Osteocyte (in vitro differentiated cells): ENCODE results near the gene GINS2. TPM values are rescaled to one million over a fixed set of nuclear protein-coding genes. Genes with fewer than 3 reads are reported as not detected.

Source experiments
- DNase-seq: peaks from one replicate; pipeline ENCODE4 v3.0.0; 2021; ENCODE audit warnings: mixed read lengths; ENCODE audit not compliant: unreplicated experiment; ENCODE audit errors: extremely low spot score
- H3K27ac Mint-ChIP-seq: one replicate; pipeline ENCODE4 v1.8.0; 2021; ENCODE audit warnings: mild to moderate bottlenecking, mixed read lengths; ENCODE audit not compliant: unreplicated experiment
- H3K27me3 Mint-ChIP-seq: one replicate; pipeline ENCODE4 v1.8.0; 2021; ENCODE audit warnings: mixed read lengths; ENCODE audit not compliant: unreplicated experiment
- H3K36me3 Mint-ChIP-seq: one replicate; pipeline ENCODE4 v1.8.0; 2021; ENCODE audit warnings: mixed read lengths; ENCODE audit not compliant: unreplicated experiment
- H3K4me1 Mint-ChIP-seq: one replicate; pipeline ENCODE4 v1.8.0; 2021; ENCODE audit warnings: mixed read lengths; ENCODE audit not compliant: unreplicated experiment
- H3K4me3 Mint-ChIP-seq: one replicate; pipeline ENCODE4 v1.8.0; 2021; ENCODE audit warnings: mild to moderate bottlenecking, moderate library complexity, mixed read lengths; ENCODE audit not compliant: unreplicated experiment
- H3K9me3 Mint-ChIP-seq: one replicate; pipeline ENCODE4 v1.8.0; 2021; ENCODE audit warnings: mixed read lengths; ENCODE audit not compliant: unreplicated experiment
- total RNA-seq: library from RNA; stranded (reverse); gene quantifications from 2 replicates; pipeline ENCODE4 v1.2.1, GENCODE V29; 2021
- TF ChIP-seq, protein P1 (sequence below): fragments of 200-600 bp; sonication (generic); IDR thresholded peaks from 2 replicates; pipeline ENCODE4 v1.5.0; 2021; ENCODE audit warnings: antibody characterized with exemption, mild to moderate bottlenecking, moderate library complexity

The GINS2 gene
- total RNA-seq, 1 donor from 2014 or later = 5.7 TPM

DNA sequence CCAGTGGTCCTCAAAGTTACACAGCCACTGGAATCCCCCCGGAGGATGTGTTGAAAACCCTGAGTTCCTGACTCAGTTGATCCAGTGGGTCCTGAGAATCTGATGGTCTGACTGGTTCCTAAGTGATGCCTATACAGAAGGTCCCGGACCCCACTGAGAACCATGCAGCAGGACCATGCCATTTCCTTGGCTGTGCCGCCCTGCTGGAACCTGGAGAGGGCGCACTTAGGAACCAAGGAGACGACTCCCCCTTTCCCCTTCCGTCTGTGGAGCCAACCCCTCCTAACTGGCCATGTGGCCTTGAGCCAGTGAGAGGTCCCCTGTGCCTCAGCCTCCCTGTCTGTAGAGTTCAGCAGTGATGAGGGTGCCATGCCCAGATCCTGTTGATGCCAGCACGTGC is 40.1 kb upstream of the GINS2 start:
- no peaks in the 10 kb centered on the region for H3K9me3 Mint-ChIP-seq
- peaks cover 3% of the 10 kb centered on the region for H3K36me3 Mint-ChIP-seq
- TF ChIP-seq, protein P1, sequence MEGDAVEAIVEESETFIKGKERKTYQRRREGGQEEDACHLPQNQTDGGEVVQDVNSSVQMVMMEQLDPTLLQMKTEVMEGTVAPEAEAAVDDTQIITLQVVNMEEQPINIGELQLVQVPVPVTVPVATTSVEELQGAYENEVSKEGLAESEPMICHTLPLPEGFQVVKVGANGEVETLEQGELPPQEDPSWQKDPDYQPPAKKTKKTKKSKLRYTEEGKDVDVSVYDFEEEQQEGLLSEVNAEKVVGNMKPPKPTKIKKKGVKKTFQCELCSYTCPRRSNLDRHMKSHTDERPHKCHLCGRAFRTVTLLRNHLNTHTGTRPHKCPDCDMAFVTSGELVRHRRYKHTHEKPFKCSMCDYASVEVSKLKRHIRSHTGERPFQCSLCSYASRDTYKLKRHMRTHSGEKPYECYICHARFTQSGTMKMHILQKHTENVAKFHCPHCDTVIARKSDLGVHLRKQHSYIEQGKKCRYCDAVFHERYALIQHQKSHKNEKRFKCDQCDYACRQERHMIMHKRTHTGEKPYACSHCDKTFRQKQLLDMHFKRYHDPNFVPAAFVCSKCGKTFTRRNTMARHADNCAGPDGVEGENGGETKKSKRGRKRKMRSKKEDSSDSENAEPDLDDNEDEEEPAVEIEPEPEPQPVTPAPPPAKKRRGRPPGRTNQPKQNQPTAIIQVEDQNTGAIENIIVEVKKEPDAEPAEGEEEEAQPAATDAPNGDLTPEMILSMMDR = peak; percentile 8
- H3K4me3 Mint-ChIP-seq = no peak overlapping the region
- no peak overlapping the region for H3K27ac Mint-ChIP-seq
- no peaks in the 10 kb centered on the region for H3K4me1 Mint-ChIP-seq
- peaks cover 17% of the 10 kb centered on the region for H3K27me3 Mint-ChIP-seq
- no peak for DNase-seq

DNA sequence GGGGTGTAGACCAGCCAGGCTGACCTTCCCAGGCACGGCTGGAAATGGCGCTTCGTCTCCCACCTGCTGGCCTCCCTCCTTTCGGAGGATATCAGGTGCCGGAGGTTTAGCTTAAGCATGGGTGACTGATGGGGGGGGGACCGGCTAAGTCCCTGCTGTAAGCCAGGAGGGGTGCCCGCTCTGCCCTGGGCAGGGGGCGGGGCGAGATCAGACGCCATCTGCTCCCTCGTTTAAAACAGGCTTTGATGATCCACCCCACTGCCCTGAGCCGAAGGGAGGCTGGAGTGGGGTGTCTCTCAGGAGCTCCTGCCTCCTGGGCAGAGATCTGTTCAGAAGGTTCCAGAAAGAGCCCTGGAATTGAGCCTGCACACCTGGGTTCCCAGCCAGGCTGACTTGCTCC is 36.2 kb upstream of the GINS2 start:
- DNase-seq = no peak
- no peak overlapping the region for H3K4me3 Mint-ChIP-seq
- no peaks in the 10 kb centered on the region for H3K9me3 Mint-ChIP-seq

DNA sequence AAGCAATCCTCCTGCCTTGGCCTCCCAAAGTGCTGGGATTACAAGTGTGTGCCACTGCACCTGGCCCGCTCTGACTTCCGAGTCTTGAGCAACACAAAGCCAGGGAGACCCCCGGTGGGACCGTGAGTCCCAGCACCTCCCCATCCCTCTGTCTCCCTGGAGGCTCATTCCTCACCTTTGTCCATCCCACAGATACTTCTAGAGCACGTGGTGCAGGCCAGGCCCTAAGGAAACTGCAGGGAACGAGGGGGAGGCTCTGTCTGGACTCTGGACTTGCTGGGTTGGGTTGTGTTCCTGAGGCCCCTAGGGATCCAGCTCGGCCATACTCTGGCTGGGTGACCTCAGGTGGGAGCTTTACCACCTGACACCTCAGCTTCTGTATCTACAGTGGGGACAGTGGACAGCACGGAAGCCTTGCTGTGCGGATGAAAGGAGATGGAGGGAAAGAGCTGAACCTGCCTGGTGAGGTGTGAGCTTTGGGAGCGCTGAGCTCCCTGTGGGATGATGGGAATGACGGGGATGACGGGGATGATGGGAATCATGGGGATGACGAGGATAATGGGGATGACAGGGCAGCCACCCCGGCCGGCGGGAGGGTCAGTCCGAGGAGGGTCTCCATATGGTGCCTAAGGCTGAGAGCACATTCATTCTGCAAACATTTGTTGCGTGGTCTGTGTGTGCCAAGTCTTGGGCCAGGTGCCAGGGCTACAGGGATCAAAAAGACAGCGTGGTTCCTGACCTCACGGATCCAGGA is 35.5 kb upstream of the GINS2 start:
- Mint-ChIP-seq H3K27me3 (peaks cover 17% of the 10 kb centered on the region), H3K4me1 (peaks cover 3% of the 10 kb centered on the region), H3K36me3 (peaks cover 3% of the 10 kb centered on the region), H3K9me3 (no peaks in the 10 kb centered on the region), H3K27ac (no peak overlapping the region), H3K4me3 (no peak overlapping the region)
- TF ChIP-seq, protein P1 = no peak
- DNase-seq = no peak

More for the DNA sequence above, 36.2 kb upstream of the GINS2 start:
- no peak overlapping the region for H3K27ac Mint-ChIP-seq
- peaks cover 17% of the 10 kb centered on the region for H3K27me3 Mint-ChIP-seq
- H3K36me3 Mint-ChIP-seq = peaks cover 3% of the 10 kb centered on the region
- H3K4me1 Mint-ChIP-seq = peaks cover 3% of the 10 kb centered on the region
- TF ChIP-seq, protein P1 = no peak

GRCh38 chr16:85722128-85722893 is 33.6 kb upstream of the GINS2 start:
- DNase-seq = no peak
- Mint-ChIP-seq H3K4me1 (peaks cover 8% of the 10 kb centered on the region), H3K36me3 (peaks cover 3% of the 10 kb centered on the region), H3K27ac (no peak overlapping the region), H3K4me3 (no peak overlapping the region), H3K9me3 (no peaks in the 10 kb centered on the region), H3K27me3 (peaks cover 17% of the 10 kb centered on the region)
- TF ChIP-seq, protein P1 = no peak

DNA sequence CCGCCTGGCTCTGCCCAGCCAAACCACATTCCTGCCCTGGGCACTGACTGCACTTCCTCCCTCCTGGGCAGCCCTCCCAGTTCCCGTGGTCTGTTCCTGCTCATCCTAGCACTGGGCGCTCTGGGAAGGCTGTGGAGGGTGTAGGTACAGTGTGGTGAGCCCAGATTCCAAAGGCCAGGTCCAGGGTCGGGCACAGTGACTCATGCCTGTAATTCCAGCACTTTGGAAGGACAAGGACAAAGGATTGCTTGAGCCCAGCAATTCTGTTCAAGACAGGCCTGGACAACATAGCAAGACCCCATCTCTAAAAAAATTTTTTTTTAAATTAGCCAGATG is 31.5 kb upstream of the GINS2 start:
- DNase-seq = no peak
- peaks cover 11% of the 10 kb centered on the region for H3K27me3 Mint-ChIP-seq
- no peak overlapping the region for H3K4me3 Mint-ChIP-seq
- H3K27ac Mint-ChIP-seq = no peak overlapping the region
- no peaks in the 10 kb centered on the region for H3K9me3 Mint-ChIP-seq
- TF ChIP-seq, protein P1 = no peak
- peaks cover 16% of the 10 kb centered on the region for H3K4me1 Mint-ChIP-seq
- H3K36me3 Mint-ChIP-seq = no peaks in the 10 kb centered on the region
